Measurements from ENCODE around the gene UNC80. TPM values are rescaled to one million over a fixed set of nuclear protein-coding genes. Genes with fewer than 3 reads are reported as not detected.

UNC80 gene
- total RNA-seq, 2 experiments from 2014 or later = not detected

DNA sequence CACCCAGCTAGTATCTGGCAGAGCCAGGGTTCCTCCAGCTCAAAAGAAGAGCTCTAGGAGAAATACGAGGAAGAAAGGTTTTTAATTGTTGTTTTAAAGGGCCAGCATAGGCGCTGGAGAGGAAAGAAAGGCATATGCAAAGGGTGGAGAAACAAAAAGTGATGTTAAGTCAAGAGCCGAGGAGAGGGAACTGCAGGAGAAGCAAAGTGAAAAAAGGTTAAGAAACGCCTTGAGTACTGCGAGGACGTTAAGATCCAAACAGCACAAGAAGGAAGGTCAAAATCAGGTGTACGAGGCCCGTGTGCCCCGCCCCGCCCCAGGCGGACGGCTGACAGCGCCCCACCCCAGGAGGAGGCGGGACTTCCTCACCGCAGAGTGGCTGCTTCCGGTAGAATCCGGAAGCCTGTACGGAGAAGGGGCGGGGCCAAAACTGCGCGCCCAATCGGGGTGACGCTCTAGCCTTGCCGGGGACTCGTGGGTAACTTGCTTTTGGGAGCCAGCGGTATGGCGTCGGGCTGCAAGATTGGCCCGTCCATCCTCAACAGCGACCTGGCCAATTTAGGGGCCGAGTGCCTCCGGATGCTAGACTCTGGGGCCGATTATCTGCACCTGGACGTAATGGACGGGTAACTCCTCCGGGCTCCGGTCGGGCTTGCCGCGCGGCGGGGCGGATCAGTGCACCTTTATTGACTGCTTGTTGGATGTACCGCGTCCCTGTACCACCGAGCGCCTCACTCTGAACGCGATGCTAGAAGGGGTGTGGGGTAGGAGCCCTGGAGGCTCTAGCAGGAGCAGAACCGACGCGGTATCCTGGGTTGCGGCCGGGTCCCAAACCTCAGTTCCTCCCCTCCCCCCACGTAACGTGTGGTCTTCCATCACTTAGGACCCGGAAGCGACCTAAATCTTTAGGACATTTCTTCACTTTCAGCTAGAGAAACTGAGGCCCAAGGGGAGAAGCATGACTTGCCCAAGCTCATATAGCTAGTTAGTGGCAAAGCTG is 230.8 kb downstream of the UNC80 start, which contains the start of gene RPE:
Gene RPE, plus strand, starts transcription at position 481 of the 1,000 bp plus-strand sequence. Its CDS starts 24 bp downstream, at position 505.
- peak within 1 kb of the TSS; percentile 95 for H3K27ac Mint-ChIP-seq
- H3K4me1 Mint-ChIP-seq = peaks cover 57% of the 10 kb centered on the region
- ATAC-seq (peak; percentile 97), DNase-seq (peak; percentile 98)
- CTCF ChIA-PET = interaction anchor here (1.2 kb wide), 1 partner anchor 13 kb away, joined by 3 read pairs; no protein-coding TSS in a partner anchor
- H3K27me3 Mint-ChIP-seq = no peaks in the 10 kb centered on the region
- H3K4me3 Mint-ChIP-seq = peak within 1 kb of the TSS; percentile 98
- H3K9me3 Mint-ChIP-seq (ENCODE audit: low read depth) = no peaks in the 10 kb centered on the region
- H3K36me3 Mint-ChIP-seq = peaks cover 21% of the 10 kb centered on the region

DNA sequence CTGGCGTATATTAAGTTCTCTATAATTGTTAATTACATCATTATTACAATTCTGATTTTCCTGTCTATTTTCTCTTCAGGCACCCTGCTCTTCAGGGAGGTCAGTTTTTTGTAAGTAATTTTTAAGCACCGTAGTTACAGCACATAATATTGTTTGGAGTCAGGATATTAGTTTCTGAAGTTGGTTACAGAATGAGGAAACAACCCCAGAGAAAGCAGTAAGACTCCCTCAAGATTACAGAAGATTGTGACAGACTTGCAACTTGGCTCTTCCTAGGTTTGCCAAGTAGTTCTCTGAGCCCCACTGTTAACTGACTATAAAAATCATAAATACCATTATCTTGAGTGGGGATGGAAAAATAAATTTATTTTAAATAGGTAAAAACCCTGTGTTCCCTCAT is 231.7 kb downstream of the UNC80 start:
- DNase-seq (no peak), ATAC-seq (no peak)
- peak overlapping the region; percentile 95 for H3K27ac Mint-ChIP-seq
- H3K9me3 Mint-ChIP-seq (ENCODE audit: low read depth) = no peaks in the 10 kb centered on the region
- CTCF ChIA-PET = interaction anchor here (1.2 kb wide), 1 partner anchor 12 kb away, joined by 3 read pairs; no protein-coding TSS in a partner anchor
- H3K27me3 Mint-ChIP-seq = no peaks in the 10 kb centered on the region
- H3K4me3 Mint-ChIP-seq = peak overlapping the region; percentile 98
- H3K4me1 Mint-ChIP-seq = peaks cover 63% of the 10 kb centered on the region
- peaks cover 29% of the 10 kb centered on the region for H3K36me3 Mint-ChIP-seq

DNA sequence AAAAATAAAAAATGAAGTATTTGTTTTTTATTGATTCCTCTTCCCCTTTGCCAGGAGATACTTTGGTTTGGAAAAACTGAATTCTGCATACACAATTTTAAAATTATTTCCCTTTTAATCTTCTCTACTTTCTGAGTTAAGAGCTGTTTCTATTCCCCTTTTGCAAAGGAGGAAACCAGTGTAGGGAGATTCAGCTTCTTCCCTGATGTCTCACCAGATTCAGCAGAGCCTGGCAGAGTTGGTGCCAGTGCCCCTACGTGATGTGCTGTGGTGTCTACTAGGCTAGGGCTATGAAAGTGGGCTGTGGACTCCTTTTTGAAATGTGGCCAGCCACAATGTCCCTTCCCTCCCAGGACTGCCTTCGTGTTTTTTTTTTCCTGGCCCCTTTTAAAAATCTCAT is 233.2 kb downstream of the UNC80 start:
- H3K4me3 Mint-ChIP-seq = peak overlapping the region; percentile 31
- no peak overlapping the region for H3K27ac Mint-ChIP-seq
- peaks cover 64% of the 10 kb centered on the region for H3K4me1 Mint-ChIP-seq
- no peaks in the 10 kb centered on the region for H3K27me3 Mint-ChIP-seq
- peaks cover 38% of the 10 kb centered on the region for H3K36me3 Mint-ChIP-seq
- CTCF ChIA-PET = interaction anchor here (1.2 kb wide), 1 partner anchor 157 kb away, joined by 3 read pairs; no protein-coding TSS in a partner anchor
- ATAC-seq (no peak), DNase-seq (no peak)
- no peaks in the 10 kb centered on the region for H3K9me3 Mint-ChIP-seq (ENCODE audit: low read depth)

DNA sequence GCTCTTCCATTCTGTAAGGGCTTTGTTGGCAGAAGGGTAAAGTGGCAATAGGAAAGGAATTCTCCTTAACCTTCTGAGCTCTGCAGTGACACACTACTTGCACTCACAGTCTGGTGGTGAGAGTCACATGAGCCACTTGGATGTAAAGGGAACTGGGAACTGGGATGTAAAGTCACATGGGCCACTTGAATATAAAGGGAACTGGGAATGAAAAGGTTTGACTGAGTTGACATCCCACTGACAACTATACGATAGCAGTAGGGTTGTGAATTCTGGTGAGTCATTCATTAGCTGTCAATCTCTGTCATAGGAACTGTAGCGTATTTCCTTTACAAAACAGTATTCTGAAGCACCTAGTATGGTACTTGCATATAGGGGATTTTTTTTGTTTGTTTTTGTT is 236.3 kb downstream of the UNC80 start:
- Mint-ChIP-seq H3K9me3 (ENCODE audit: low read depth) (no peaks in the 10 kb centered on the region), H3K36me3 (peaks cover 53% of the 10 kb centered on the region), H3K27me3 (no peaks in the 10 kb centered on the region), H3K27ac (no peak overlapping the region), H3K4me3 (no peak overlapping the region), H3K4me1 (peaks cover 73% of the 10 kb centered on the region)
- no peak for ATAC-seq
- CTCF ChIA-PET = no interaction called here
- DNase-seq = no peak

DNA sequence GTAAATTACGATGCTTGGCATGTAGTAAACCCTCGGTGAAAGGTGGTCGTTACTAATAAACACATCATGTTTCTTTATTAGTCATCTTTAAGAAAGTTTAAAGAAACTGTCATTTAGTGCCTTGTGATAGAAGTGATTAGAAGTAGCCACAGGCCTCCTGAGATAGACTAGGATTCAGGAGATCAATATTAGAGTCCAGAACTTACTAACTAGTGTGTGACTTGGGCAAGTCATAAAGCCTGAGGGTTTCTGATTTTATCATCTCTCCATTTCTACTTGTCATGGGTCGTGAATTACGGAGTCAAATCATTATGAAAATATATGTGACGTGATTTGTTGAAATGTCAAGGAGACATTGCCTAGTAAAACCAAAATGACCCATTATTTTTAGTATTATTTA is 237.5 kb downstream of the UNC80 start:
- H3K9me3 Mint-ChIP-seq (ENCODE audit: low read depth) = no peaks in the 10 kb centered on the region
- no peak overlapping the region for H3K27ac Mint-ChIP-seq
- H3K4me3 Mint-ChIP-seq = no peak overlapping the region
- H3K27me3 Mint-ChIP-seq = no peaks in the 10 kb centered on the region
- peaks cover 63% of the 10 kb centered on the region for H3K4me1 Mint-ChIP-seq
- no peak for DNase-seq
- CTCF ChIA-PET = no interaction called here
- peak; percentile 53 for ATAC-seq
- peaks cover 51% of the 10 kb centered on the region for H3K36me3 Mint-ChIP-seq

DNA sequence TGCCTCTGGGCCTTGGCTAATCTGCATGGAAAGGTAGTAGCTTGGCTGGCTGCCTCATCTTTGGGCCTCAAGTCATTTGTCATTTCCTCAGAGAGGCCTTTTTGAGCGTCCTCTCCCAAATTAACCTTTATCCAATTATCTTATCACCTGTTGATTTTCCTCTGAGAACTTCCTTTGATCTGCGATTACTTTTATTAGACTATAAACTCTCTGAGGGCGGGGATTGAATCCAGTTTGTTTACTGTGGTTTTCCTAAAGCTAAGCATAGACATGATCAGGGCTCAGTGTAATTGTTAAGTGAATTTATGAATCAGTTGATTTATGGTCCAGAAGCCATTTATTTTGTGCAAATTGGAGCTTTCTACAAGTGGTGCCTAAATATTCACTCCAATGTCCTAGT is 238.3 kb downstream of the UNC80 start:
- Mint-ChIP-seq H3K27ac (no peak overlapping the region), H3K9me3 (ENCODE audit: low read depth) (no peaks in the 10 kb centered on the region), H3K4me1 (peaks cover 55% of the 10 kb centered on the region), H3K36me3 (peaks cover 50% of the 10 kb centered on the region), H3K4me3 (no peak overlapping the region), H3K27me3 (no peaks in the 10 kb centered on the region)
- no peak for ATAC-seq
- CTCF ChIA-PET = no interaction called here
- DNase-seq = no peak

DNA sequence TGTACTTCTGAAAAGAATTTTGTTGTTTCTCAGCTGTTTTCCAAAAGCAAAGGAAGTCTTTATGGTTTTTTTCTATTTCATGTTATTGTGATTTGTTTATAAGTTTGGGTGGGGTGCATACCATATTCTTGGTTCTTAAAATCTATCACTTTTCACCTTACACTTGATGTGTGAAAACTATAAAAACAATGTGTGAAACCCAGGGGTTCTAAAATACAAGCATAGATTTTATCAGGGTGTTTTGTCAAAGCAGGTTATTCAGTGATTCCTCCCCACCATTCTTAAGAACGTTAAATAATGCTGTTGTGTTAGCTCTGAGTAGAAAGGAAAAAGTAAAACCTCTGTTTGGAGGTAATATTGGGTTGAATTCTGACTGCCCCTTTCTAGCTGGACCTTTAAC is 248.5 kb downstream of the UNC80 start:
- no peaks in the 10 kb centered on the region for H3K4me1 Mint-ChIP-seq
- H3K27me3 Mint-ChIP-seq = no peaks in the 10 kb centered on the region
- H3K27ac Mint-ChIP-seq = no peak overlapping the region
- no peaks in the 10 kb centered on the region for H3K9me3 Mint-ChIP-seq (ENCODE audit: low read depth)
- no peak overlapping the region for H3K4me3 Mint-ChIP-seq
- CTCF ChIA-PET = no interaction called here
- DNase-seq (no peak), ATAC-seq (no peak)
- peaks cover 51% of the 10 kb centered on the region for H3K36me3 Mint-ChIP-seq

DNA sequence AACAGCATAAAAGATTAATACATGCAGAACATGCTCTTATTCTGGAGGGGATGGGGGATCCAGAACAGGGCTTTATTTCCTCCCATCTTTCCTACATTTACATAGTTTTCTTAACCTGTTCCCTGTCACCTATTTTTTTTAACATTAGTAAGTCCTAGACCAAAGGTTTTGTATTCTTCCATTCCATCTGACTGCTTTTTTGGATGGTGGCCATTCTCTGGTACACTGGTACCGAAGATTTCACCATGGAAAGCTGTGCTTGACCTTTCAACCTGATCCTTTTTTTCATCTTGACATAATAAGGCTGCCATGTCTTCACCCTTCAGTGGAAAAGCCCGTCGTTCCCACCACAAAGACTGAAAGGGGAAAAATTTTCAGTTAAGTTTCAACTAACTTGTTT is 251.2 kb downstream of the UNC80 start:
- CTCF ChIA-PET = no interaction called here
- Mint-ChIP-seq H3K36me3 (peaks cover 41% of the 10 kb centered on the region), H3K27me3 (no peaks in the 10 kb centered on the region), H3K27ac (no peak overlapping the region), H3K9me3 (ENCODE audit: low read depth) (no peaks in the 10 kb centered on the region), H3K4me1 (no peaks in the 10 kb centered on the region), H3K4me3 (no peak overlapping the region)
- DNase-seq (no peak), ATAC-seq (no peak)

DNA sequence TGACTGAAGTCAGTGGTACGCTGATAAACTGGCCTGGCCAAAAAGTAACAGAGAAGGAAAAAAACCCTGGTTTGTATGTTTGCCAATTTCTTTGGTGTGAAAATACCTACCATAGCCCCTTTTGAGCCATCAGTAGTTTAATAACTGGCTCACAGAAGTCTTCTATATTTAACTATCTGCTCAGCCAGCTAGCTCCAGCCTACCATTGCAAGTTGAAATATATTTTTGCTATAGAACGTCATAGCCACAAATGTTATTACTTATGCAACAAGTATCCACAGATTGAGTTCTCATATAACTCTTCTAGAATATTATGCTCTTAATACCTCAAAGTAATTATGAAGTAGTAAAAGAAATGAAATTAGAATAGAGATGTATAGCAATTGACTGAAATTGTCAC is 256.0 kb downstream of the UNC80 start:
- no peak for ATAC-seq
- Mint-ChIP-seq H3K4me1 (no peaks in the 10 kb centered on the region), H3K27ac (no peak overlapping the region), H3K27me3 (no peaks in the 10 kb centered on the region), H3K36me3 (peaks cover 32% of the 10 kb centered on the region), H3K9me3 (ENCODE audit: low read depth) (no peaks in the 10 kb centered on the region), H3K4me3 (no peak overlapping the region)
- CTCF ChIA-PET = no interaction called here
- DNase-seq = no peak

DNA sequence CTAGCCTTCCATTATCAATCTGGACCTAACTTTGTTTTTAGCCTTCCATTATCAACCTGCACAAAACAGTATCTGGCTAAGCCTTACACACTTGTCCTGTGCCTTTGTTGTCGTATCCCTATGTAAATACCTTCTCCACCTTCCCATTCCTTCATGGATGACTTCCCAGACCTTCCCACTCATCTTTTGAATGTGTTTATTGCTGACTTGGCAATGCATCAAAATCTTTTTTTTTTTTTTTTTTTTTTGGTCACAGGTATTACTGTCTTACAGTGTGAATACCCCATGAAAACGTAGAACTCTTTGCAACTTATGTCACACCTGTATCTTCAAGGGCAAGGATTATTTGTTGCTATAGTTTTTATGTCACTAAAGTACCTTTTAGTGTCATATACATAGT is 256.5 kb downstream of the UNC80 start:
- Mint-ChIP-seq H3K4me3 (no peak overlapping the region), H3K9me3 (ENCODE audit: low read depth) (no peaks in the 10 kb centered on the region), H3K27me3 (no peaks in the 10 kb centered on the region), H3K36me3 (peaks cover 28% of the 10 kb centered on the region), H3K4me1 (no peaks in the 10 kb centered on the region), H3K27ac (no peak overlapping the region)
- ATAC-seq (no peak), DNase-seq (no peak)
- CTCF ChIA-PET = interaction anchor here (1.3 kb wide), 1 partner anchor 168 kb away, joined by 4 read pairs; no protein-coding TSS in a partner anchor

DNA sequence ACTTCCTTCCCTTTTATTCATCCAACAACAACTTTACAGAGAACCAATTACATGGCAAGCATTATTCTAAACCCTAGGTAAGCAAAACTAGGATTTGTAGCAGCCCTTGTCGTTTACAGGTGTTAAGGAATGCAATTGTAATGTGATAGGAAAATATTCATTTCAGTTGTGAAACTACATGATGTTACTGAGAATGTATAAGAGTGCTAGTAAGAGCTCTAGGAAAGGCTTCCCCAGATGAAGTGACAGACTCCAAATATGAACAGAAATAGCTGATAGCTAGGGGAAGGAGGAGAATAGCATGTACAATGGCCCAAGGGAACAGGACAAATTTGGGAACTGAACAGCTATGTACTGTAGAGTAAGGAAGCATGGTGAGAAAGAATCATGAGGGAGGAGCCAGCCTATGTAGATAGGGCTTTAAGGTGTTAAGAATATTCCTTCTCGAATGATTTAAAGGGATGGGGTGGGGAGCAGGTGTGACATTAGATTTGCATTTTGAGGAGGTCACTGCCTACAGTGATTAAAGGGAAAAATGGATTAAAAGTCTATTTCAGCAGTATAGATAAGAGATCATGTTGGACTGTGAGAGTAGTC is 262.6 kb downstream of the UNC80 start:
- ATAC-seq = no peak
- CTCF ChIA-PET = no interaction called here
- no peak overlapping the region for H3K4me3 Mint-ChIP-seq

DNA sequence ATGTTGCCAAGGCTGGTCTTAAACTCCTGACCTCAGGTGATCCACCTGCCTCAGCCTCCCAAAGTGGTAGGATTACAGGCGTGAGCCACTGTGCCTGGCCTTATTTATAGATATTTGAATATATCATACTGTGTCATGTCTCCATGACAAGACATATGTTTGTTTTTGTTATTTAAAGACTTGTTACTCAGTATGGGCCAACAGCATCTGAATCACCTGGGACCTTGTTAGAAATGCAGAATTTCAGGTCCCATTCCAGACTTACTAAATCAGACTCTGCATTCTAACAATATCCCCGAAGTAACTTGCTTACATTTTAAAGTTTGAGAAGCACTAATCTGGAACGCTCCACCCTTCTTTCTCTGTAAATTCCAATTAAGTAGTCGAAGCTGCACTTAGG is 264.0 kb downstream of the UNC80 start:
- no peak for ATAC-seq
- no peak for DNase-seq
- Mint-ChIP-seq H3K36me3 (peaks cover 9% of the 10 kb centered on the region), H3K4me3 (no peak overlapping the region), H3K4me1 (peaks cover 2% of the 10 kb centered on the region), H3K27ac (no peak overlapping the region), H3K27me3 (no peaks in the 10 kb centered on the region), H3K9me3 (ENCODE audit: low read depth) (no peaks in the 10 kb centered on the region)
- CTCF ChIA-PET = no interaction called here

More for the DNA sequence above, 262.6 kb downstream of the UNC80 start:
- H3K27ac Mint-ChIP-seq = no peak overlapping the region
- DNase-seq = no peak
- peaks cover 2% of the 10 kb centered on the region for H3K4me1 Mint-ChIP-seq
- H3K36me3 Mint-ChIP-seq = peaks cover 10% of the 10 kb centered on the region
- no peaks in the 10 kb centered on the region for H3K27me3 Mint-ChIP-seq
- no peaks in the 10 kb centered on the region for H3K9me3 Mint-ChIP-seq (ENCODE audit: low read depth)

DNA sequence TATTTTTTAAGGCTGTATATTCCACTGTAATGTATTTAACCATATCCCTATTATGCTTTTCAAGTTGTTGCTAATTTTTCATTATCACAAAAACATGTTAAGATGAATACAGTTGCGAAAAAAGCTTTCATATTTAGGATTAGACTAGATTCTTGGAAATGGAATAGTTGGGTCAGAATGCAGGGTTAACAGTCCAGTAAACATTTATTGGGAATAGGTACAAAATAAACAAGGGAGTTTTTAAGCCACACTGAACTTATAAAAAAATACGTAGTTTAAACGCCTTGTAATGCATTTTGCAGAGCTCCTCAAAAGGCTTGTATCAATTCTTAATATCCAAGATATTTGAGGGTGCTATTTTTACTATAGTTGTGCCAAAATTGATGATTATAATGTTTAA is 266.4 kb downstream of the UNC80 start:
- no peak overlapping the region for H3K27ac Mint-ChIP-seq
- no peaks in the 10 kb centered on the region for H3K27me3 Mint-ChIP-seq
- H3K4me3 Mint-ChIP-seq = no peak overlapping the region
- peaks cover 2% of the 10 kb centered on the region for H3K4me1 Mint-ChIP-seq
- no peaks in the 10 kb centered on the region for H3K9me3 Mint-ChIP-seq (ENCODE audit: low read depth)
- peaks cover 2% of the 10 kb centered on the region for H3K36me3 Mint-ChIP-seq
- ATAC-seq (no peak), DNase-seq (no peak)
- CTCF ChIA-PET = no interaction called here
